Esophagus muscularis mucosa (tissue), 4 donors: ENCODE results near the gene CD180. TPM values are rescaled to one million over a fixed set of nuclear protein-coding genes. Genes with fewer than 3 reads are reported as not detected.
"Not testable (repeated sequence)": the region's sequence is repeated elsewhere in the genome, so short reads cannot be mapped to it uniquely, and the experiment has no call there.

Source experiments
- DNase-seq: peaks from one replicate; pipeline ENCODE4 v3.0.0-alpha.2; 2017; ENCODE audit errors: extremely low spot score
- H3K27ac ChIP-seq, 4 donors: fragments of 200-600 bp; sonication (generic); replicated peaks in 1 of 4; 1 replicate in 3 of 4; 2 replicates in 1 of 4; pipeline ENCODE4 v1.5.1; 2016 to 2019; ENCODE audit warnings: mild to moderate bottlenecking in 1 of 4
- H3K27me3 ChIP-seq, 4 donors: fragments of 200-600 bp; sonication (generic); one replicate each; pipeline versions ENCODE4 v1.5.1 to v1.6.0; 2016 to 2019
- H3K36me3 ChIP-seq, 4 donors: fragments of 200-600 bp; sonication (generic); one replicate each; pipeline ENCODE4 v1.5.1; 2016 to 2019
- H3K4me1 ChIP-seq, 4 donors: fragments of 200-600 bp; sonication (generic); one replicate each; pipeline ENCODE4 v1.5.1; 2016 to 2019
- H3K4me3 ChIP-seq, 4 donors: fragments of 200-600 bp; sonication (generic); 1 replicate in 2 of 4; 2 replicates in 2 of 4; pipeline ENCODE4 v1.5.1; 2016 to 2019; ENCODE audit warnings: mild to moderate bottlenecking in 4 of 4, moderate library complexity in 1 of 4
- H3K9me3 ChIP-seq, 4 donors: fragments of 200-600 bp; sonication (generic); 1 replicate in 3 of 4; 2 replicates in 1 of 4; pipeline ENCODE4 v1.5.1; 2016 to 2019
- CTCF ChIP-seq, 3 experiments: fragments of 200-600 bp in 2 of 3; fragments of 450-650 bp in 1 of 3; sonication (generic) in 2 of 3; IDR thresholded peaks; one replicate each; pipeline ENCODE4 v1.5.1; 2017 to 2019; ENCODE audit warnings: antibody characterized with exemption in 3 of 3, mild to moderate bottlenecking in 2 of 3, moderate library complexity in 1 of 3
- EP300 ChIP-seq: sonication (generic); formaldehyde crosslinking; IDR thresholded peaks from one replicate; pipeline ENCODE4 v1.6.1; 2017; ENCODE audit warnings: antibody characterized with exemption
- POLR2A ChIP-seq: fragments of 450-650 bp; IDR thresholded peaks from one replicate; pipeline ENCODE4 v1.6.1; 2017; ENCODE audit warnings: antibody characterized with exemption, moderate library complexity, mild to moderate bottlenecking, low read depth
- POLR2AphosphoS5 ChIP-seq, 2 donors: sonication (generic); formaldehyde crosslinking; IDR thresholded peaks; one replicate each; pipeline ENCODE4 v1.6.1; 2017; ENCODE audit warnings: antibody characterized with exemption in 2 of 2
- WGBS: methylation state at CpG from one replicate; pipeline ENCODE4 v1.1.5; 2018; 5-methylcytosine and 5-hydroxymethylcytosine counted together
- intact Hi-C: fragments of 100-400 bp; cut with DNase I; formaldehyde crosslinking; loops from one replicate; pipeline ENCODE4 v1.15.1; 2023
- total RNA-seq, 4 donors: library from RNA; depleted of rRNA; stranded (reverse); fragments of >200 nt; gene quantifications; one replicate each; pipeline versions ENCODE4 v1.1.0 to v1.2.1, GENCODE V29; 2016

CD180 gene
- total RNA-seq, 4 donors from 2014 or later, result 0.42 to 1.8 (median 0.67) TPM

- intact Hi-C loops, result no loop called here
- no peaks in the 10 kb centered on the region for H3K27me3 ChIP-seq
Observed at GRCh38 chr5:67176936-67177335, 19.7 kb downstream of the CD180 start.

GRCh38 chr5:67173959-67174358 is 22.6 kb downstream of the CD180 start:
- Histone ChIP-seq H3K9me3 (no peaks in the 10 kb centered on the region), H3K27me3 (no peaks in the 10 kb centered on the region), H3K27ac (no peak overlapping the region), H3K4me3 (no peak overlapping the region), H3K36me3 (peaks cover 0 to 21% (median 9%) of the 10 kb centered on the region in 4 donors), H3K4me1 (no peaks in the 10 kb centered on the region)
- no peak for TF ChIP-seq CTCF (IDR thresholded peaks at IDR 0.05)
- TF ChIP-seq POLR2AphosphoS5 (IDR thresholded peaks at IDR 0.05), result no peak
- intact Hi-C loops, result no loop called here
- no peak for DNase-seq
- WGBS, result 100% methylated on average over 1 of the region's 1 CpG

More at GRCh38 chr5:67176936-67177335, 19.7 kb downstream of the CD180 start:
- TF ChIP-seq EP300 (no peak), POLR2AphosphoS5 (IDR thresholded peaks at IDR 0.05) (no peak), POLR2A (no peak), CTCF (IDR thresholded peaks at IDR 0.05) (no peak)
- H3K27ac ChIP-seq, result no peak overlapping the region
- H3K9me3 ChIP-seq, result no peaks in the 10 kb centered on the region
- no peak overlapping the region for H3K4me3 ChIP-seq
- DNase-seq, result no peak
- H3K4me1 ChIP-seq, result peaks cover 0 to 4% (median under 1%) of the 10 kb centered on the region in 4 donors
- H3K36me3 ChIP-seq, result peaks cover 0 to 5% (median under 1%) of the 10 kb centered on the region in 4 donors

- intact Hi-C loops, H3K9me3 ChIP-seq, H3K4me3 ChIP-seq, H3K27me3 ChIP-seq, H3K27ac ChIP-seq, DNase-seq, H3K4me1 ChIP-seq: not testable (repeated sequence)
- no CpG with 5 or more reads among the region's 2 CpGs for WGBS
- peaks cover 0 to 21% (median 9%) of the 10 kb centered on the region in 4 donors for H3K36me3 ChIP-seq
Observed at GRCh38 chr5:67173351-67173750, 23.2 kb downstream of the CD180 start.

GRCh38 chr5:67170767-67171166 is 25.8 kb downstream of the CD180 start:
- WGBS, result 77% methylated on average over 3 of the region's 3 CpGs
- peaks cover 0 to 41% (median 17%) of the 10 kb centered on the region in 4 donors for H3K36me3 ChIP-seq
- H3K4me1 ChIP-seq, result peaks cover 0 to 12% (median 11%) of the 10 kb centered on the region in 4 donors
- TF ChIP-seq POLR2A, result no peak
- no peak for TF ChIP-seq CTCF (IDR thresholded peaks at IDR 0.05)
- no peak for TF ChIP-seq EP300
- no peak for TF ChIP-seq POLR2AphosphoS5 (IDR thresholded peaks at IDR 0.05)
- H3K9me3 ChIP-seq, result no peaks in the 10 kb centered on the region
- intact Hi-C loops, result no loop called here
- no peak overlapping the region for H3K27ac ChIP-seq
- no peak overlapping the region for H3K4me3 ChIP-seq
- H3K27me3 ChIP-seq, result no peaks in the 10 kb centered on the region
- no peak for DNase-seq

GRCh38 chr5:67168069-67168468 is 28.5 kb downstream of the CD180 start:
- WGBS, result 95% methylated on average over 4 of the region's 4 CpGs
- Histone ChIP-seq H3K36me3 (peaks cover 8 to 68% (median 44%) of the 10 kb centered on the region in 4 donors), H3K27ac (no peak overlapping the region), H3K27me3 (no peaks in the 10 kb centered on the region), H3K4me3 (no peak overlapping the region), H3K9me3 (no peaks in the 10 kb centered on the region), H3K4me1 (peaks cover 0 to 18% (median 15%) of the 10 kb centered on the region in 4 donors)
- intact Hi-C loops, result no loop called here
- TF ChIP-seq CTCF (IDR thresholded peaks at IDR 0.05) (no peak), EP300 (no peak), POLR2AphosphoS5 (IDR thresholded peaks at IDR 0.05) (no peak), POLR2A (no peak)
- no peak for DNase-seq
